H1 (cell line): ENCODE results near the gene MED29. TPM values are rescaled to one million over a fixed set of nuclear protein-coding genes. Genes with fewer than 3 reads are reported as not detected.
A peak's percentile ranks its signal among the peaks of the same experiment; 100 is the strongest.

ENCODE experiments used
- CTCF ChIA-PET: fragments of 300-600 bp; sonication (Branson Sonifier 250); formaldehyde crosslinking; loops from one replicate; lab custom pipeline; 2021; ENCODE audit not compliant: partially characterized antibody; lab: Charles Lee
- POLR2A ChIA-PET: fragments of 300-600 bp; sonication (Branson Sonifier 250); formaldehyde crosslinking; loops from one replicate; lab custom pipeline; 2021; ENCODE audit warnings: inconsistent platforms; ENCODE audit not compliant: partially characterized antibody; lab: Charles Lee
- DNase-seq, 2 experiments: peaks; one replicate each; pipeline versions ENCODE4 v3.0.0 to v3.0.0-alpha.2; 2010 to 2022; ENCODE audit warnings: low spot score in 2 of 2, low read depth in 1 of 2, mixed read lengths in 1 of 2
- FAIRE-seq: peaks from 2 replicates; lab custom pipeline; 2011; peaks lifted over from hg19 to GRCh38; lab: Jason Lieb, UNC
- H2AFZ ChIP-seq: 2 replicates; pipeline ENCODE4 v1.8.1; 2012; ENCODE audit warnings: low read length, inconsistent platforms
- H2AK5ac ChIP-seq: 2 replicates; pipeline ENCODE4 v1.6.1; 2013; ENCODE audit warnings: low read depth, low read length
- H2BK120ac ChIP-seq: replicated peaks from 2 replicates; pipeline ENCODE3; 2013; ENCODE audit warnings: low read depth, low read length, inconsistent platforms
- H2BK12ac ChIP-seq: 2 replicates; pipeline ENCODE4 v1.6.1; 2013; ENCODE audit warnings: low read depth, low read length
- H2BK15ac ChIP-seq: 2 replicates; pipeline ENCODE4 v1.6.1; 2013; ENCODE audit warnings: low read length
- H2BK20ac ChIP-seq: 2 replicates; pipeline ENCODE4 v1.6.1; 2013; ENCODE audit warnings: low read length
- H2BK5ac ChIP-seq: 2 replicates; pipeline ENCODE4 v1.6.1; 2013; ENCODE audit warnings: low read depth, low read length
- H3K14ac ChIP-seq: 2 replicates; pipeline ENCODE4 v1.6.1; 2013; ENCODE audit warnings: inconsistent platforms; ENCODE audit not compliant: insufficient read length
- H3K18ac ChIP-seq: 2 replicates; pipeline ENCODE4 v1.6.1; 2013; ENCODE audit warnings: low read length; ENCODE audit errors: extremely low read depth
- H3K23ac ChIP-seq: 2 replicates; pipeline ENCODE4 v1.6.1; 2013; ENCODE audit warnings: inconsistent platforms; ENCODE audit not compliant: insufficient read length
- H3K23me2 ChIP-seq: 2 replicates; pipeline ENCODE4 v1.6.1; 2013; ENCODE audit warnings: low read depth, low read length
- H3K27ac ChIP-seq: 2 replicates; pipeline ENCODE4 v1.6.1; 2011; ENCODE audit warnings: low read depth, low read length, inconsistent platforms
- H3K27me3 ChIP-seq, 4 experiments: replicated peaks in 1 of 4; 1 replicate in 1 of 4; 2 replicates in 3 of 4; pipeline versions ENCODE4 v1.6.1 to v1.8.1; 2011 to 2013; ENCODE audit warnings: low read length in 3 of 4, mild to moderate bottlenecking in 3 of 4, inconsistent platforms in 2 of 4, mixed read lengths in 2 of 4, moderate library complexity in 1 of 4; ENCODE audit not compliant: control insufficient read depth in 3 of 4, insufficient read depth in 3 of 4; ENCODE audit errors: extremely low read depth in 1 of 4
- H3K36me3 ChIP-seq, 4 experiments: 2 replicates each; pipeline versions ENCODE4 v1.6.1 to v1.8.1; 2011 to 2013; ENCODE audit warnings: mild to moderate bottlenecking in 4 of 4, low read length in 3 of 4, moderate library complexity in 2 of 4, control low read depth in 1 of 4, inconsistent platforms in 1 of 4; ENCODE audit not compliant: insufficient read depth in 4 of 4, control insufficient read depth in 2 of 4
- H3K4ac ChIP-seq: replicated peaks from 2 replicates; pipeline ENCODE3; 2013; ENCODE audit warnings: low read length, low read depth, mixed read lengths, inconsistent platforms; ENCODE audit not compliant: insufficient read length
- H3K4me1 ChIP-seq, 4 experiments: replicated peaks in 1 of 4; 1 replicate in 1 of 4; 2 replicates in 3 of 4; pipeline versions ENCODE4 v1.6.1 to v1.8.1; 2011 to 2013; ENCODE audit warnings: low read length in 3 of 4, inconsistent platforms in 2 of 4, mixed read lengths in 1 of 4; ENCODE audit not compliant: insufficient read depth in 4 of 4, control insufficient read depth in 3 of 4
- H3K4me2 ChIP-seq, 2 experiments: 2 replicates each; pipeline versions ENCODE4 v1.6.1 to v1.8.1; 2011 to 2013; ENCODE audit warnings: low read depth in 2 of 2, low read length in 2 of 2, control low read depth in 1 of 2, inconsistent platforms in 1 of 2, mild to moderate bottlenecking in 1 of 2; ENCODE audit not compliant: insufficient read depth in 1 of 2
- H3K4me3 ChIP-seq, 4 experiments: fragments of 200-600, 300-600 bp in 1 of 4; sonication (generic), shearing (Covaris generic), sonication (Bioruptor Twin) in 1 of 4; 2 replicates each; pipeline versions ENCODE4 v1.5.1 to v1.8.1; 2011 to 2016; ENCODE audit warnings: low read length in 4 of 4, low read depth in 3 of 4, control low read depth in 2 of 4, inconsistent platforms in 2 of 4, mild to moderate bottlenecking in 2 of 4, mixed read lengths in 1 of 4, moderate library complexity in 1 of 4; ENCODE audit not compliant: insufficient read depth in 2 of 4; ENCODE audit errors: extremely low read depth in 1 of 4
- H3K56ac ChIP-seq: replicated peaks from 2 replicates; pipeline ENCODE3; 2013; ENCODE audit warnings: low read depth, mild to moderate bottlenecking, mixed read lengths, low read length, inconsistent platforms; ENCODE audit not compliant: insufficient read length
- H3K79me1 ChIP-seq: 2 replicates; pipeline ENCODE4 v1.6.1; 2013; ENCODE audit warnings: low read depth, low read length, control low read depth
- H3K79me2 ChIP-seq, 2 experiments: 2 replicates each; pipeline versions ENCODE4 v1.6.1 to v1.8.1; 2012 to 2013; ENCODE audit warnings: low read length in 2 of 2, mild to moderate bottlenecking in 2 of 2, inconsistent platforms in 1 of 2; ENCODE audit not compliant: insufficient read depth in 2 of 2, control insufficient read depth in 1 of 2
- H3K9ac ChIP-seq, 4 experiments: replicated peaks in 1 of 4; 1 replicate in 1 of 4; 2 replicates in 3 of 4; pipeline versions ENCODE4 v1.6.1 to v1.8.1; 2011 to 2013; ENCODE audit warnings: low read depth in 3 of 4, low read length in 3 of 4, control low read depth in 2 of 4, mild to moderate bottlenecking in 2 of 4, moderate library complexity in 2 of 4, inconsistent platforms in 1 of 4; ENCODE audit errors: extremely low read depth in 1 of 4
- H3K9me3 ChIP-seq, 2 experiments: 2 replicates each; pipeline versions ENCODE4 v1.6.1 to v1.8.1; 2012 to 2013; ENCODE audit warnings: mild to moderate bottlenecking in 2 of 2, moderate library complexity in 2 of 2, control low read depth in 1 of 2, inconsistent platforms in 1 of 2, low read depth in 1 of 2, low read length in 1 of 2, mixed read lengths in 1 of 2; ENCODE audit not compliant: insufficient read depth in 2 of 2
- H4K20me1 ChIP-seq, 2 experiments: replicated peaks in 1 of 2; 2 replicates each; pipeline versions ENCODE3 to v1.8.1; 2011 to 2013; ENCODE audit warnings: inconsistent platforms in 2 of 2, low read length in 2 of 2, mild to moderate bottlenecking in 1 of 2; ENCODE audit not compliant: insufficient read depth in 2 of 2, control insufficient read depth in 1 of 2
- H4K5ac ChIP-seq: 2 replicates; pipeline ENCODE4 v1.6.1; 2013; ENCODE audit warnings: low read length, low read depth, mixed read lengths, inconsistent platforms; ENCODE audit not compliant: insufficient read length
- H4K8ac ChIP-seq: 2 replicates; pipeline ENCODE4 v1.8.0; 2013; ENCODE audit warnings: mild to moderate bottlenecking, moderate library complexity, low read length, inconsistent platforms; ENCODE audit not compliant: insufficient read depth; ENCODE audit errors: extremely low read depth
- H4K91ac ChIP-seq: replicated peaks from 2 replicates; pipeline ENCODE3; 2013; ENCODE audit warnings: low read length, mixed read lengths, inconsistent platforms; ENCODE audit not compliant: insufficient read length
- ASH2L ChIP-seq: fragments of 200-600, 300-600 bp; sonication (generic); IDR thresholded peaks from one replicate; pipeline ENCODE4 v1.7.1; 2017; ENCODE audit warnings: low read length
- FOSL1 ChIP-seq: IDR thresholded peaks from 2 replicates; pipeline ENCODE4 v1.6.1; 2011; ENCODE audit warnings: mild to moderate bottlenecking, low read depth, low read length, moderate library complexity; ENCODE audit not compliant: insufficient read depth
- GABPA ChIP-seq: IDR thresholded peaks from 2 replicates; pipeline ENCODE4 v1.6.1; 2011; ENCODE audit warnings: mild to moderate bottlenecking, low read length, moderate library complexity, borderline replicate concordance; ENCODE audit not compliant: insufficient read depth
- GTF2F1 ChIP-seq: IDR thresholded peaks from 2 replicates; pipeline ENCODE4 v1.6.1; 2012; ENCODE audit warnings: low read depth, low read length, improper control_type of control experiment, borderline replicate concordance
- KDM5A ChIP-seq: fragments of 200-600 bp; IDR thresholded peaks from 2 replicates; pipeline ENCODE4 v1.7.1; 2012; ENCODE audit warnings: mild to moderate bottlenecking, low read length, inconsistent platforms, mixed read lengths
- NRF1 ChIP-seq: IDR thresholded peaks from 2 replicates; pipeline ENCODE4 v1.6.1; 2011; ENCODE audit warnings: mild to moderate bottlenecking, low read depth, low read length, improper control_type of control experiment
- RXRA ChIP-seq: IDR thresholded peaks from 2 replicates; pipeline ENCODE4 v1.6.1; 2011; ENCODE audit warnings: low read depth, mild to moderate bottlenecking, low read length, moderate library complexity; ENCODE audit not compliant: insufficient read depth
- SIX5 ChIP-seq: IDR thresholded peaks from 2 replicates; pipeline ENCODE4 v1.6.1; 2011; ENCODE audit warnings: mild to moderate bottlenecking, low read depth, low read length
- SUZ12 ChIP-seq: fragments of 200-600 bp; sonication (generic); IDR thresholded peaks from 2 replicates; pipeline ENCODE4 v1.6.1; 2012; ENCODE audit warnings: mild to moderate bottlenecking, inconsistent platforms, low read length, moderate library complexity, mixed read lengths
- TCF12 ChIP-seq: IDR thresholded peaks from 2 replicates; pipeline ENCODE4 v1.6.1; 2011; ENCODE audit warnings: low read depth, mild to moderate bottlenecking, low read length
- YY1 ChIP-seq: IDR thresholded peaks from 2 replicates; pipeline ENCODE4 v1.6.1; 2011; ENCODE audit warnings: low read depth, mild to moderate bottlenecking, low read length
- WGBS, 2 experiments: shearing (Covaris generic) in 1 of 2; methylation state at CpG; one replicate each; pipeline versions ENCODE4 v1.1.6 to v1.1.7; 2013 to 2015; ENCODE audit warnings: low lambda C conversion rate in 2 of 2, mixed read lengths in 2 of 2, inconsistent platforms in 1 of 2, low coverage in 1 of 2, missing lambda C conversion rate in 1 of 2; ENCODE audit not compliant: insufficient replicate concordance in 2 of 2, insufficient coverage in 1 of 2, insufficient read length in 1 of 2; ENCODE audit errors: extremely low coverage in 1 of 2, missing lambda C conversion rate in 1 of 2; 5-methylcytosine and 5-hydroxymethylcytosine counted together
- polyA plus RNA-seq, 7 experiments: library from polyadenylated mRNA; depleted of rRNA in 3 of 7; stranded (reverse) in 5 of 7; unstranded in 2 of 7; fragments of >200 nt in 5 of 7; fragments of 200-250 nt in 2 of 7; gene quantifications; 1 replicate in 5 of 7; 2 replicates in 1 of 7; 4 replicates in 1 of 7; pipeline versions ENCODE4 v1.2.1 to v1.2.3, GENCODE V29; 2011 to 2013; ENCODE audit warnings: missing spikeins in 2 of 7, mixed read lengths in 2 of 7
- total RNA-seq: library from RNA; stranded (reverse); fragmentation: NEBNext Ultra II Directional; extraction: Animal tissue kit (Norgen Biotek cat#: 25700); gene quantifications from 2 replicates; pipeline ENCODE4 v1.2.1, GENCODE V29; 2021
- TF ChIP-seq, protein P1 (sequence below): IDR thresholded peaks from 2 replicates; pipeline ENCODE4 v1.6.1; 2012; ENCODE audit warnings: inconsistent platforms

MED29 gene
- total and polyA plus RNA-seq, 2 of the 8 experiments (the other 6 are each of a cell fraction or from before 2014, with no cell fraction given), result 31.1 to 52.5 TPM

DNA sequence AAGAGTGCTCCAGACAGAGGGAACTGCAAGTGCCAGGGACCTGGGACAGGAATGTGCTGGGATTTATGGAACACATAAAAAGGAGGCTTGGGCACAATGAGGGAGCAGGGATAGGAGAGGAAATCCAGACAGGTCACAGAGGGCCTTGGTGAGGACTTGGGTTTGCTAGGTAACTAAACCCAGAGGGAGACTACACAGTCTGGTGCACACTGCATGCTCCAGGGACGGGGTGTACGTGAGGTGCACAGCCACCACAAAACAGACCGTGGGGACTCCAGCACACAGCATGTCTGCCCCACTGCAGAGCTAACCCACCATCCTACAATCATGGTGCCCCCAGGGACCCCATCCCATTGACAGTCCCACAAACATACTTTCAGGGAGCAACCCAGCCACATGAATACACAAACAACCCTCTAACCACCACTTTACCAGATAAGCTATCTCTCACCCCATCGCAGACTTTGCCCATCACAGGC lies 9.9 kb downstream of the MED29 start:
- H3K18ac ChIP-seq, result no peak overlapping the region; the same call in none of the 2 replicates
- no peak overlapping the region; the same call in 1 of the 2 replicates for H4K8ac ChIP-seq
- no peak overlapping the region for H3K27ac ChIP-seq
- no peak overlapping the region; the same call in 1 of the 2 replicates for H2BK20ac ChIP-seq
- no peak overlapping the region for H3K14ac ChIP-seq
- WGBS, 2 experiments, result 96% methylated on average over 4 of the region's 4 CpGs; no CpG with 5 or more reads in 1 of the 2 experiments
- no peaks in the 10 kb centered on the region for H3K27me3 ChIP-seq
- H4K91ac ChIP-seq, result peak overlapping the region; percentile 91
- DNase-seq (no peak), FAIRE-seq (no peak)
- H3K79me2 ChIP-seq, result no peaks in the 10 kb centered on the region
- no peak overlapping the region for H4K5ac ChIP-seq
- H3K4ac ChIP-seq, result no peak overlapping the region
- H3K56ac ChIP-seq, result no peak overlapping the region
- H3K23ac ChIP-seq, result no peak overlapping the region
- H3K4me1 ChIP-seq, result peaks cover 6 to 32% (median 19%) of the 10 kb centered on the region in 4 experiments
- no peak overlapping the region for H2AFZ ChIP-seq
- H3K4me2 ChIP-seq, result no peak overlapping the region; a peak in 1 of 4 replicates
- POLR2A ChIA-PET, result interaction anchor here (0.7 to 14.3 kb wide), 13 partner anchors 8 to 98 kb away, joined by 3 to 234 read pairs (median 4); partner anchors contain the start of genes MED29, PAF1, PLEKHG2 and RPS16
- peaks cover 13% of the 10 kb centered on the region; the same call in 1 of the 2 replicates for H3K23me2 ChIP-seq
- H4K20me1 ChIP-seq, result peaks cover 2 to 7% of the 10 kb centered on the region in 2 experiments
- peak overlapping the region; percentile 86 for H2BK5ac ChIP-seq
- no peaks in the 10 kb centered on the region for H3K9me3 ChIP-seq
- no peak overlapping the region for H3K9ac ChIP-seq
- no peaks in the 10 kb centered on the region for H3K79me1 ChIP-seq
- no peaks in the 10 kb centered on the region; a peak in 1 of 8 replicates for H3K36me3 ChIP-seq
- no peak overlapping the region for H3K4me3 ChIP-seq
- H2BK15ac ChIP-seq, result peak overlapping the region; percentile 85; the same call in 1 of the 2 replicates
- H2AK5ac ChIP-seq, result peak overlapping the region; percentile 99
- H2BK12ac ChIP-seq, result peak overlapping the region; percentile 95
- CTCF ChIA-PET, result interaction anchor here (0.6 to 9.5 kb wide), 7 partner anchors 10 to 102 kb away, joined by 3 to 128 read pairs (median 4); partner anchors contain the start of genes MED29, PAF1 and PLEKHG2
- peak overlapping the region; percentile 86 for H2BK120ac ChIP-seq
- TF ChIP-seq KDM5A, result no peak
- no peak for TF ChIP-seq SUZ12
- TF ChIP-seq GTF2F1, result no peak
- no peak for TF ChIP-seq GABPA
- TF ChIP-seq NRF1, result no peak
- TF ChIP-seq, protein P1, sequence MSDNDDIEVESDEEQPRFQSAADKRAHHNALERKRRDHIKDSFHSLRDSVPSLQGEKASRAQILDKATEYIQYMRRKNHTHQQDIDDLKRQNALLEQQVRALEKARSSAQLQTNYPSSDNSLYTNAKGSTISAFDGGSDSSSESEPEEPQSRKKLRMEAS, result no peak
- TF ChIP-seq YY1, result no peak
- no peak for TF ChIP-seq TCF12
- TF ChIP-seq ASH2L, result no peak
- TF ChIP-seq SIX5, result no peak
- TF ChIP-seq RXRA, result no peak
- no peak for TF ChIP-seq FOSL1
